Epithelial cell of proximal tubule (primary cell): ENCODE results near the gene RTN4RL1. TPM values are rescaled to one million over a fixed set of nuclear protein-coding genes. Genes with fewer than 3 reads are reported as not detected.

ENCODE experiments used
- DNase-seq: peaks from one replicate; pipeline ENCODE4 v3.0.0-alpha.2; 2011; ENCODE audit warnings: low read depth
- H3K4me3 ChIP-seq: 2 replicates; pipeline ENCODE4 v1.5.1; 2011; ENCODE audit warnings: low read depth, mild to moderate bottlenecking, low read length
- total RNA-seq: library from RNA; depleted of rRNA; stranded (reverse); fragments of >200 nt; gene quantifications from 2 replicates; pipeline ENCODE4 v1.2.3, GENCODE V29; 2015
- TF ChIP-seq, protein P1 (sequence below): conservative IDR thresholded peaks from 2 replicates; pipeline ENCODE4 v1.5.1; 2012; ENCODE audit warnings: low read depth, mild to moderate bottlenecking, low read length

The RTN4RL1 gene
- total RNA-seq, 1 donor from 2014 or later: not detected

DNA sequence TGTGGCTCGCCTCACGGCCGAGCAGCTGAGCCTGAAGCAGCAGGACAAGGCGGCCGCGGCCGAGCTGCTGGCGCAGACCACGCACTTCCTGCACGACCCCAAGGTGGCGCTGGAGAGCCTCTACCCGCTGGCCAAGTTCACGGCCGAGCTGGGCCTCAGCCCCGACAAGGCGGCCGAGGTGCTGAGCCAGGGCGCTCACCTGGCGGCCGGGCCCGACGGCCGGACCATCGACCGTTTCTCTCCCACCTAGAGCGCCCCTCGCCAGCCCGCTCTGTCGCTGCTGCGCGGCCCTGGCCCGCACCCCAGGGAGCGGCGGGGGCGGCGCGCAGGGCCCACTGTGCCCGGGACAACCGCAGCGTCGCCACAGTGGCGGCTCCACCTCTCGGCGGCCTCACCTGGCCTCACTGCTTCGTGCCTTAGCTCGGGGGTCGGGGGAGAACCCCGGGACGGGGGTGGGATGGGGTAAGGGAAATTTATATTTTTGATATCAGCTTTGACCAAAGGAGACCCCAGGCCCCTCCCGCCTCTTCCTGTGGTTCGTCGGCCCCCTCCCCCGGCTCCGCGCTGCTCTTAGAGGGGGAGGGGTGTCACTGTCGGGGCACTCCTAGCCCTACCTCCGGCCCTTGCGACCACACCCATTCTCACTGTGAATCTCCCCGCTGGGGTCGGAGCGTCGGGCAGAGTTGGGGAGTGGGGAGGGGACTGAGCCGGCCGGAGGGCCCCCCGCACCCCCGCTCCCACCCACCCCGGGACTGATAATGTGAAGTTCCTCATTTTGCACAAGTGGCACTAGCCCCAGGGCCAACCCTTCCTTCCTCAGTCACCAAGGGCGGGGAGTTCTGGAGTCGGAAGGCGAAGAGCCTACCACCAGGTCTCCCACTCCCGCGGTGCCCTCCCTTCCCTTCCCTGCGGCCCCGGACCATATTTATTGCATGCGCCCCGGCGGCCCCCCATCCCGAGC is 33.7 kb upstream of the RTN4RL1 start:
- no peak overlapping the region for H3K4me3 ChIP-seq
- DNase-seq: no peak
- TF ChIP-seq, protein P1, sequence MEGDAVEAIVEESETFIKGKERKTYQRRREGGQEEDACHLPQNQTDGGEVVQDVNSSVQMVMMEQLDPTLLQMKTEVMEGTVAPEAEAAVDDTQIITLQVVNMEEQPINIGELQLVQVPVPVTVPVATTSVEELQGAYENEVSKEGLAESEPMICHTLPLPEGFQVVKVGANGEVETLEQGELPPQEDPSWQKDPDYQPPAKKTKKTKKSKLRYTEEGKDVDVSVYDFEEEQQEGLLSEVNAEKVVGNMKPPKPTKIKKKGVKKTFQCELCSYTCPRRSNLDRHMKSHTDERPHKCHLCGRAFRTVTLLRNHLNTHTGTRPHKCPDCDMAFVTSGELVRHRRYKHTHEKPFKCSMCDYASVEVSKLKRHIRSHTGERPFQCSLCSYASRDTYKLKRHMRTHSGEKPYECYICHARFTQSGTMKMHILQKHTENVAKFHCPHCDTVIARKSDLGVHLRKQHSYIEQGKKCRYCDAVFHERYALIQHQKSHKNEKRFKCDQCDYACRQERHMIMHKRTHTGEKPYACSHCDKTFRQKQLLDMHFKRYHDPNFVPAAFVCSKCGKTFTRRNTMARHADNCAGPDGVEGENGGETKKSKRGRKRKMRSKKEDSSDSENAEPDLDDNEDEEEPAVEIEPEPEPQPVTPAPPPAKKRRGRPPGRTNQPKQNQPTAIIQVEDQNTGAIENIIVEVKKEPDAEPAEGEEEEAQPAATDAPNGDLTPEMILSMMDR: peak; percentile 58

GRCh38 chr17:2057760-2058585 is 32.8 kb upstream of the RTN4RL1 start:
- TF ChIP-seq, protein P1: no peak
- DNase-seq: no peak
- H3K4me3 ChIP-seq: no peak overlapping the region

DNA sequence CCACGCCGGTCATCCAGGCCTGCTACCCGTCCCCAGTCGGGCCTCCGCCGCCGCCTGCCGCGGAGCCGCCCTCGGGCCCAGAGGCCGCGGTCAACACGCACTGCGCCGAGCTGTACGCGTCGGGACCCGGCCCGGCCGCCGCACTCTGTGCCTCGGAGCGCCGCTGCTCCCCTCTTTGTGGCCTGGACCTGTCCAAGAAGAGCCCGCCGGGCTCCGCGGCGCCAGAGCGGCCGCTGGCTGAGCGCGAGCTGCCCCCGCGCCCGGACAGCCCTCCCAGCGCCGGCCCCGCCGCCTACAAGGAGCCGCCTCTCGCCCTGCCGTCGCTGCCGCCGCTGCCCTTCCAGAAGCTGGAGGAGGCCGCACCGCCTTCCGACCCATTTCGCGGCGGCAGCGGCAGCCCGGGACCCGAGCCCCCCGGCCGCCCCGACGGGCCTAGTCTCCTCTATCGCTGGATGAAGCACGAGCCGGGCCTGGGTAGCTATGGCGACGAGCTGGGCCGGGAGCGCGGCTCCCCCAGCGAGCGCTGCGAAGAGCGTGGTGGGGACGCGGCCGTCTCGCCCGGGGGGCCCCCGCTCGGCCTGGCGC is 32.1 kb upstream of the RTN4RL1 start:
- TF ChIP-seq, protein P1: no peak
- no peak overlapping the region for H3K4me3 ChIP-seq
- DNase-seq: no peak

DNA sequence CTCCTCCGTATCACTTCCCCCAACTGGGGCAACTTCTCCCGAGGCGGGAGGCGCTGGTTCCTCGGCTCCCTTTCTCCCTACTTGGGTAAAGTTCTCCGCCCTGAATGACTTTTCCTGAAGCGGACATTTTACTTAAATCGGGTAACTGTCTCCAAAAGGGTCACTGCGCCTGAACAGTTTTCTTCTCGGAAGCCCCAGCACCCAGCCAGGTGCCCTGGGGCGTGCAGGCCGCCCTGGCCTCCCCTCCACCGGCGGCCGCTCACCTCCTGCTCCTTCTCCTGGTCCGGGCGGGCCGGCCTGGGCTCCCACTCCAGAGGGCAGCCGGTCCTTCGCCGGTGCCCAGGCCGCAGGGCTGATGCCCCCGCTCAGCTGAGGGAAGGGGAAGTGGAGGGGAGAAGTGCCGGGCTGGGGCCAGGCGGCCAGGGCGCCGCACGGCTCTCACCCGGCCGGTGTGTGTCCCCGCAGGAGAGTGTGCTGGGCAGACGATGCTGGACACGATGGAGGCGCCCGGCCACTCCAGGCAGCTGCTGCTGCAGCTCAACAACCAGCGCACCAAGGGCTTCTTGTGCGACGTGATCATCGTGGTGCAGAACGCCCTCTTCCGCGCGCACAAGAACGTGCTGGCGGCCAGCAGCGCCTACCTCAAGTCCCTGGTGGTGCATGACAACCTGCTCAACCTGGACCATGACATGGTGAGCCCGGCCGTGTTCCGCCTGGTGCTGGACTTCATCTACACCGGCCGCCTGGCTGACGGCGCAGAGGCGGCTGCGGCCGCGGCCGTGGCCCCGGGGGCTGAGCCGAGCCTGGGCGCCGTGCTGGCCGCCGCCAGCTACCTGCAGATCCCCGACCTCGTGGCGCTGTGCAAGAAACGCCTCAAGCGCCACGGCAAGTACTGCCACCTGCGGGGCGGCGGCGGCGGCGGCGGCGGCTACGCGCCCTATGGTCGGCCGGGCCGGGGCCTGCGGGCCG is 31.4 kb upstream of the RTN4RL1 start:
- TF ChIP-seq, protein P1: no peak
- no peak for DNase-seq
- H3K4me3 ChIP-seq: no peak overlapping the region

DNA sequence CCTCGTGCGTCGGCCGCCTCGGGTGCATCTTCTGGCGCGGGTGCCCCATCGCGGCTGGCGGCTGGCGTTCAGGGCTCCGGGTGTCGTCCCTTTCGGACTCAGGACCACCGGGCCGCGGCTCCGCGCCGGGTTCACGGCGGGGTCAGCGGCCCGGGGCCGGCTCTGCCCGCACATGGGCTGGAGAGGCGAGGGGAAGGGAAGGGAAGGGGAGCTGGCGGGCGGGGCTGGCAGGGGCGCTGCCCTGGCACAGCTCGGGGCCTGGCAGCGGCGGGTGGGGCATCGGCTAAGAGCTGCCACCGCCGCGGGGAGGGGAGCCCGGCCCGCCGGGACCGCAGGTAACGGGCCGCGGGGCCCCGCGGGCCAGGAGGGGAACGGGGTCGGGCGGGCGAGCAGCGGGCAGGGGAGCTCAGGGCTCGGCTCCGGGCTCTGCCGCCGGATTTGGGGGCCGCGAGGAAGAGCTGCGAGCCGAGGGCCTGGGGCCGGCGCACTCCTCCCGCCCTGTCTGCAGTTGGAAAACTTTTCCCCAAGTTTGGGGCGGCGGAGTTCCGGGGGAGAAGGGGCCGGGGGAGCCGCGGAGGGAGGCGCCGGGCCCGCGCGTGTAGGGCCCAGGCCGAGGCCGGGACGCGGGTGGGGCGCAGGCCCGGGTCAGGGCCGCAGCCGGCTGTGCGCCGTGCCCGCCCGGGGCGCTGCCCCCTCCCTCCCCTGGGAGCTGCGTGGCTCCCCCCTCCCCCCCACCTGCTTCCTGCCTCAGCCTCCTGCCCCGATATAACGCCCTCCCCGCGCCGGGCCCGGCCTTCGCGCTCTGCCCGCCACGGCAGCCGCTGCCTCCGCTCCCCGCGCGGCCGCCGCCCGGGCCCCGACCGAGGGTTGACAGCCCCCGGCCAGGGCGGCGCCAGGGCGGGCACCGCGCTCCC is 30.4 kb upstream of the RTN4RL1 start:
- DNase-seq: no peak
- H3K4me3 ChIP-seq: peak overlapping the region; percentile 45
- TF ChIP-seq, protein P1: no peak
